ENCODE measurements around the gene PBX1.
A peak's percentile ranks its signal among the peaks of the same experiment; 100 is the strongest.

PBX1 gene

GRCh38 chr1:164644774-164645644 is 86.0 kb downstream of the PBX1 start (continued):
- TF ChIP-seq ZNF518A (tag by site-specific recombination; conservative IDR thresholded peaks at IDR 0.05; ENCODE audit: low read depth) (no peak), SCRT2 (tag by site-specific recombination; IDR thresholded peaks at IDR 0.05) (peak; percentile 79), ZNF501 (tag by site-specific recombination; IDR thresholded peaks at IDR 0.05) (0 out of 2 replicates have a peak, but pooled peaks have one; percentile 14), KLF10 (tag by site-specific recombination; IDR thresholded peaks at IDR 0.05) (0 out of 2 replicates have a peak, but pooled peaks have one; percentile 45), ZNF558 (tag by site-specific recombination; IDR thresholded peaks at IDR 0.05) (peak; percentile 20; the same call in 1 of the 2 replicates), ZNF629 (tag by site-specific recombination; IDR thresholded peaks at IDR 0.05) (peak; percentile 21; the same call in 1 of the 2 replicates), ZNF660 (tag by site-specific recombination; IDR thresholded peaks at IDR 0.05) (0 out of 2 replicates have a peak, but pooled peaks have one; percentile 48), ZNF449 (tag by site-specific recombination; IDR thresholded peaks at IDR 0.05) (peak; percentile 83; the same call in 1 of the 2 replicates), SP7 (tag by site-specific recombination; IDR thresholded peaks at IDR 0.05) (peak; percentile 89), ZNF302 (tag by site-specific recombination; IDR thresholded peaks at IDR 0.05; ENCODE audit: low read depth) (no peak), REST (tag by site-specific recombination; IDR thresholded peaks at IDR 0.05) (no peak), ZNF747 (tag by site-specific recombination; IDR thresholded peaks at IDR 0.05) (no peak), ZNF580 (tag by site-specific recombination; IDR thresholded peaks at IDR 0.05) (peak; percentile 59; the same call in 1 of the 2 replicates), ZNF24 (tag by site-specific recombination; IDR thresholded peaks at IDR 0.05) (no peak), PATZ1 (tag by site-specific recombination; IDR thresholded peaks at IDR 0.05) (peak; percentile 37; the same call in 1 of the 2 replicates), TRIM28 (IDR thresholded peaks at IDR 0.05; ENCODE audit: borderline replicate concordance, low read length) (0 out of 2 replicates have a peak, but pooled peaks have one; percentile 28), ZNF404 (tag by site-specific recombination; IDR thresholded peaks at IDR 0.05) (no peak), PRDM1 (tag by site-specific recombination; IDR thresholded peaks at IDR 0.05) (no peak), ZFP3 (tag by site-specific recombination; IDR thresholded peaks at IDR 0.05; ENCODE audit: low read depth) (no peak)
